Esophagus squamous epithelium (tissue), 4 donors: Measurements from ENCODE around the gene E4F1.

Source experiments
- POLR2A ChIP-seq, 4 donors: fragments of 450-650 bp; IDR thresholded peaks; one replicate each; pipeline ENCODE4 v1.6.1; 2017; ENCODE audit warnings: antibody characterized with exemption in 4 of 4, mild to moderate bottlenecking in 4 of 4, moderate library complexity in 3 of 4
- TF ChIP-seq, protein P1 (sequence below), 6 experiments: fragments of 450-650 bp in 4 of 6; fragments of 200-600 bp in 2 of 6; sonication (generic) in 2 of 6; IDR thresholded peaks; one replicate each; pipeline ENCODE4 v1.5.1; 2016 to 2019; ENCODE audit warnings: antibody characterized with exemption in 6 of 6, mild to moderate bottlenecking in 4 of 6, moderate library complexity in 4 of 6

DNA sequence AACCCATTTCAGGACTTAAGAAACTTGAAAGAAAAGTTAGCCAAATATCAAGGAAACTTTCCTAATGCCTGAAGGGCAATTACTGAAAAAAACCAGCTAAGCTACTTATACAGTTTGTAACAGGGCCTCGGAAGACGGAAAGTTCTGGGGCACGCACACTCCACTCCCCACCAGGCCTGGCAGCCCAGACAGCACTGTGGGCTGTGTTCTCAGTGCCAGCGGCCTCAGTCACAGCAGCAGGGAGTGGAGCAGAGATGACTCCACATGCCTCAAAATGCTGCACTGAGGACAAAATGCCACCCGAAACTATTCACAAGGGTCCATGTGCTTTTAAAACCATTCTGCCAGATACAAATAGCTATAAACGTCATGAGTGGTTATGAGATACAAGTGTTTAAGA lies 34.3 kb downstream of the E4F1 start:
- TF ChIP-seq, protein P1, sequence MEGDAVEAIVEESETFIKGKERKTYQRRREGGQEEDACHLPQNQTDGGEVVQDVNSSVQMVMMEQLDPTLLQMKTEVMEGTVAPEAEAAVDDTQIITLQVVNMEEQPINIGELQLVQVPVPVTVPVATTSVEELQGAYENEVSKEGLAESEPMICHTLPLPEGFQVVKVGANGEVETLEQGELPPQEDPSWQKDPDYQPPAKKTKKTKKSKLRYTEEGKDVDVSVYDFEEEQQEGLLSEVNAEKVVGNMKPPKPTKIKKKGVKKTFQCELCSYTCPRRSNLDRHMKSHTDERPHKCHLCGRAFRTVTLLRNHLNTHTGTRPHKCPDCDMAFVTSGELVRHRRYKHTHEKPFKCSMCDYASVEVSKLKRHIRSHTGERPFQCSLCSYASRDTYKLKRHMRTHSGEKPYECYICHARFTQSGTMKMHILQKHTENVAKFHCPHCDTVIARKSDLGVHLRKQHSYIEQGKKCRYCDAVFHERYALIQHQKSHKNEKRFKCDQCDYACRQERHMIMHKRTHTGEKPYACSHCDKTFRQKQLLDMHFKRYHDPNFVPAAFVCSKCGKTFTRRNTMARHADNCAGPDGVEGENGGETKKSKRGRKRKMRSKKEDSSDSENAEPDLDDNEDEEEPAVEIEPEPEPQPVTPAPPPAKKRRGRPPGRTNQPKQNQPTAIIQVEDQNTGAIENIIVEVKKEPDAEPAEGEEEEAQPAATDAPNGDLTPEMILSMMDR (IDR thresholded peaks at IDR 0.05): no peak
- no peak for TF ChIP-seq POLR2A (IDR thresholded peaks at IDR 0.05)
